Tibial artery (tissue), 4 donors: Measurements from ENCODE around the gene FREM3.

Source experiments
- DNase-seq, 2 donors: peaks; one replicate each; pipeline ENCODE4 v3.0.0-alpha.2; 2019
- H3K27ac ChIP-seq, 2 donors: fragments of 200-600 bp; sonication (generic) in 1 of 2; 1 replicate in 1 of 2; 2 replicates in 1 of 2; pipeline ENCODE4 v1.5.1; 2018 to 2019; ENCODE audit warnings: mild to moderate bottlenecking in 1 of 2
- H3K27me3 ChIP-seq, 2 donors: fragments of 200-600 bp; sonication (generic) in 1 of 2; one replicate each; pipeline versions ENCODE4 v1.5.1 to v1.6.0; 2016 to 2019
- H3K36me3 ChIP-seq, 3 donors: fragments of 200-600 bp; sonication (generic) in 2 of 3; one replicate each; pipeline ENCODE4 v1.5.1; 2016 to 2019; ENCODE audit warnings: mild to moderate bottlenecking in 2 of 3
- H3K4me1 ChIP-seq, 4 donors: fragments of 200-600 bp; sonication (generic) in 2 of 4; 1 replicate in 3 of 4; 2 replicates in 1 of 4; pipeline ENCODE4 v1.5.1; 2016 to 2019
- H3K4me3 ChIP-seq, 2 donors: fragments of 200-600 bp; sonication (generic) in 1 of 2; 1 replicate in 1 of 2; 2 replicates in 1 of 2; pipeline ENCODE4 v1.5.1; 2018 to 2019; ENCODE audit warnings: mild to moderate bottlenecking in 2 of 2
- H3K9me3 ChIP-seq, 3 donors: fragments of 200-600 bp; sonication (generic) in 1 of 3; one replicate each; pipeline ENCODE4 v1.5.1; 2016 to 2019
- CTCF ChIP-seq, 2 experiments: fragments of 200-600 bp in 1 of 2; fragments of 450-650 bp in 1 of 2; IDR thresholded peaks; one replicate each; pipeline ENCODE4 v1.5.1; 2017 to 2019; ENCODE audit warnings: antibody characterized with exemption in 2 of 2, mild to moderate bottlenecking in 1 of 2, moderate library complexity in 1 of 2
- intact Hi-C: fragments of 100-400 bp; cut with DNase I; formaldehyde crosslinking; loops from one replicate; pipeline ENCODE4 v1.15.0; 2023; ENCODE audit warnings: low total_unique reads

FREM3 gene

GRCh38 chr4:143558286-143558685 lies 142.2 kb downstream of the FREM3 start:
- Histone ChIP-seq H3K9me3 (no peaks in the 10 kb centered on the region), H3K36me3 (peaks cover 7 to 15% (median 10%) of the 10 kb centered on the region in 3 donors), H3K4me1 (peaks cover 0 to 11% (median 0%) of the 10 kb centered on the region in 4 donors), H3K27ac (peak overlapping the region in 1 of 2 donors; percentile 66), H3K4me3 (peak overlapping the region in 1 of 2 donors; percentile 67), H3K27me3 (no peaks in the 10 kb centered on the region)
- no peak for TF ChIP-seq CTCF (IDR thresholded peaks at IDR 0.05)
- intact Hi-C loops: loop anchor here (5.0 kb wide), 1 partner anchor 1539 kb away; the partner anchor contains the start of genes ABCE1 and ANAPC10
- no peak for DNase-seq

GRCh38 chr4:143555676-143556075 lies 144.8 kb downstream of the FREM3 start:
- Histone ChIP-seq H3K4me3 (no peak overlapping the region), H3K36me3 (peaks cover 12 to 30% (median 26%) of the 10 kb centered on the region in 3 donors), H3K27ac (no peak overlapping the region), H3K27me3 (no peaks in the 10 kb centered on the region), H3K4me1 (peaks cover 0 to 12% (median 0%) of the 10 kb centered on the region in 4 donors), H3K9me3 (no peaks in the 10 kb centered on the region)
- intact Hi-C loops: loop anchor here (5.0 kb wide), 1 partner anchor 1542 kb away; the partner anchor contains the start of genes ABCE1 and ANAPC10
- no peak for TF ChIP-seq CTCF (IDR thresholded peaks at IDR 0.05)
- DNase-seq: no peak

- DNase-seq: no peak
- no peak overlapping the region for H3K4me3 ChIP-seq
- H3K4me1 ChIP-seq: peaks cover 0 to 12% (median 0%) of the 10 kb centered on the region in 4 donors
- intact Hi-C loops: loop anchor here (5.0 kb wide), 1 partner anchor 1542 kb away; the partner anchor contains the start of genes ABCE1 and ANAPC10
- no peak overlapping the region for H3K27ac ChIP-seq
- no peak for TF ChIP-seq CTCF (IDR thresholded peaks at IDR 0.05)
- H3K36me3 ChIP-seq: peaks cover 18 to 36% (median 27%) of the 10 kb centered on the region in 3 donors
- no peaks in the 10 kb centered on the region for H3K9me3 ChIP-seq
- H3K27me3 ChIP-seq: no peaks in the 10 kb centered on the region
Observed at GRCh38 chr4:143554728-143555597, 145.5 kb downstream of the FREM3 start.

- Histone ChIP-seq H3K9me3 (no peaks in the 10 kb centered on the region), H3K27me3 (no peaks in the 10 kb centered on the region), H3K36me3 (peaks cover 61 to 72% (median 66%) of the 10 kb centered on the region in 3 donors), H3K4me3 (no peak overlapping the region), H3K27ac (no peak overlapping the region), H3K4me1 (peaks cover 0 to 3% (median 0%) of the 10 kb centered on the region in 4 donors)
- intact Hi-C loops: no loop called here
- no peak for TF ChIP-seq CTCF (IDR thresholded peaks at IDR 0.05)
- no peak for DNase-seq
Observed at GRCh38 chr4:143549928-143550327, 150.5 kb downstream of the FREM3 start.

GRCh38 chr4:143539670-143540023 lies 160.8 kb downstream of the FREM3 start:
- H3K27ac ChIP-seq: no peak overlapping the region
- no peaks in the 10 kb centered on the region for H3K9me3 ChIP-seq
- no peaks in the 10 kb centered on the region for H3K27me3 ChIP-seq
- DNase-seq: no peak
- H3K4me1 ChIP-seq: no peaks in the 10 kb centered on the region
- intact Hi-C loops: no loop called here
- peaks cover 85 to 97% (median 90%) of the 10 kb centered on the region in 3 donors for H3K36me3 ChIP-seq
- no peak for TF ChIP-seq CTCF (IDR thresholded peaks at IDR 0.05)
- no peak overlapping the region for H3K4me3 ChIP-seq
